Activated effector memory CD4-positive, alpha-beta T cell treated with anti-CD3 and anti-CD28 coated beads, Interleukin-2, amount 50 U/mL, for 16 hours (primary cell): ENCODE results near the gene ADAMTS9.

Experiments used
- DNase-seq: peaks from one replicate; pipeline ENCODE4 v3.0.0-alpha.2; 2020

ADAMTS9 gene

GRCh38 chr3:64685800-64686445 lies 1.9 kb downstream of the ADAMTS9 start:
- no peak for DNase-seq

- DNase-seq, result no peak
Observed at GRCh38 chr3:64685331-64685799, 2.4 kb downstream of the ADAMTS9 start.

GRCh38 chr3:64684715-64685261 lies 3.0 kb downstream of the ADAMTS9 start:
- no peak for DNase-seq

GRCh38 chr3:64681827-64682226 lies 6.0 kb downstream of the ADAMTS9 start:
- DNase-seq, result no peak

GRCh38 chr3:64681015-64681414 lies 6.8 kb downstream of the ADAMTS9 start:
- no peak for DNase-seq

- no peak for DNase-seq
Observed at GRCh38 chr3:64680334-64680733, 7.5 kb downstream of the ADAMTS9 start.

- DNase-seq, result no peak
Observed at GRCh38 chr3:64677961-64678716, 9.7 kb downstream of the ADAMTS9 start.

- no peak for DNase-seq
Observed at GRCh38 chr3:64676831-64677230, 11.0 kb downstream of the ADAMTS9 start.

GRCh38 chr3:64675687-64676247 lies 12.0 kb downstream of the ADAMTS9 start:
- no peak for DNase-seq

- no peak for DNase-seq
Observed at GRCh38 chr3:64674591-64675076, 13.2 kb downstream of the ADAMTS9 start.

- DNase-seq, result no peak
Observed at GRCh38 chr3:64673159-64673715, 14.6 kb downstream of the ADAMTS9 start.

- no peak for DNase-seq
Observed at GRCh38 chr3:64668582-64669510, 19.0 kb downstream of the ADAMTS9 start.

GRCh38 chr3:64667887-64668581 lies 19.8 kb downstream of the ADAMTS9 start:
- no peak for DNase-seq

- no peak for DNase-seq
Observed at GRCh38 chr3:64667138-64667537, 20.7 kb downstream of the ADAMTS9 start.

- DNase-seq, result no peak
Observed at GRCh38 chr3:64666171-64666588, 21.6 kb downstream of the ADAMTS9 start.

GRCh38 chr3:64664397-64664796 lies 23.4 kb downstream of the ADAMTS9 start:
- DNase-seq, result no peak

- no peak for DNase-seq
Observed at GRCh38 chr3:64659617-64659978, 28.2 kb downstream of the ADAMTS9 start.

GRCh38 chr3:64658001-64658400 lies 29.8 kb downstream of the ADAMTS9 start:
- no peak for DNase-seq

GRCh38 chr3:64656544-64656943 lies 31.3 kb downstream of the ADAMTS9 start:
- no peak for DNase-seq

GRCh38 chr3:64655160-64655559 lies 32.6 kb downstream of the ADAMTS9 start:
- no peak for DNase-seq

GRCh38 chr3:64654013-64654412 lies 33.8 kb downstream of the ADAMTS9 start:
- no peak for DNase-seq

GRCh38 chr3:64653101-64653500 lies 34.7 kb downstream of the ADAMTS9 start:
- DNase-seq, result no peak
